H1 (cell line): ENCODE results near the gene TMEM181. TPM values are rescaled to one million over a fixed set of nuclear protein-coding genes. Genes with fewer than 3 reads are reported as not detected.
A peak's percentile ranks its signal among the peaks of the same experiment; 100 is the strongest.

ENCODE experiments used
- CTCF ChIA-PET: fragments of 300-600 bp; sonication (Branson Sonifier 250); formaldehyde crosslinking; loops from one replicate; lab custom pipeline; 2021; ENCODE audit not compliant: partially characterized antibody; lab: Charles Lee
- POLR2A ChIA-PET: fragments of 300-600 bp; sonication (Branson Sonifier 250); formaldehyde crosslinking; loops from one replicate; lab custom pipeline; 2021; ENCODE audit warnings: inconsistent platforms; ENCODE audit not compliant: partially characterized antibody; lab: Charles Lee
- DNase-seq, 2 experiments: peaks; one replicate each; pipeline versions ENCODE4 v3.0.0 to v3.0.0-alpha.2; 2010 to 2022; ENCODE audit warnings: low spot score in 2 of 2, low read depth in 1 of 2, mixed read lengths in 1 of 2
- FAIRE-seq: peaks from 2 replicates; lab custom pipeline; 2011; peaks lifted over from hg19 to GRCh38; lab: Jason Lieb, UNC
- H2AFZ ChIP-seq: 2 replicates; pipeline ENCODE4 v1.8.1; 2012; ENCODE audit warnings: low read length, inconsistent platforms
- H2AK5ac ChIP-seq: 2 replicates; pipeline ENCODE4 v1.6.1; 2013; ENCODE audit warnings: low read depth, low read length
- H2BK120ac ChIP-seq: replicated peaks from 2 replicates; pipeline ENCODE3; 2013; ENCODE audit warnings: low read depth, low read length, inconsistent platforms
- H2BK12ac ChIP-seq: 2 replicates; pipeline ENCODE4 v1.6.1; 2013; ENCODE audit warnings: low read depth, low read length
- H2BK15ac ChIP-seq: 2 replicates; pipeline ENCODE4 v1.6.1; 2013; ENCODE audit warnings: low read length
- H2BK20ac ChIP-seq: 2 replicates; pipeline ENCODE4 v1.6.1; 2013; ENCODE audit warnings: low read length
- H2BK5ac ChIP-seq: 2 replicates; pipeline ENCODE4 v1.6.1; 2013; ENCODE audit warnings: low read depth, low read length
- H3K14ac ChIP-seq: 2 replicates; pipeline ENCODE4 v1.6.1; 2013; ENCODE audit warnings: inconsistent platforms; ENCODE audit not compliant: insufficient read length
- H3K18ac ChIP-seq: 2 replicates; pipeline ENCODE4 v1.6.1; 2013; ENCODE audit warnings: low read length; ENCODE audit errors: extremely low read depth
- H3K23ac ChIP-seq: 2 replicates; pipeline ENCODE4 v1.6.1; 2013; ENCODE audit warnings: inconsistent platforms; ENCODE audit not compliant: insufficient read length
- H3K23me2 ChIP-seq: 2 replicates; pipeline ENCODE4 v1.6.1; 2013; ENCODE audit warnings: low read depth, low read length
- H3K27ac ChIP-seq: 2 replicates; pipeline ENCODE4 v1.6.1; 2011; ENCODE audit warnings: low read depth, low read length, inconsistent platforms
- H3K27me3 ChIP-seq, 4 experiments: replicated peaks in 1 of 4; 1 replicate in 1 of 4; 2 replicates in 3 of 4; pipeline versions ENCODE4 v1.6.1 to v1.8.1; 2011 to 2013; ENCODE audit warnings: low read length in 3 of 4, mild to moderate bottlenecking in 3 of 4, inconsistent platforms in 2 of 4, mixed read lengths in 2 of 4, moderate library complexity in 1 of 4; ENCODE audit not compliant: control insufficient read depth in 3 of 4, insufficient read depth in 3 of 4; ENCODE audit errors: extremely low read depth in 1 of 4
- H3K36me3 ChIP-seq, 4 experiments: 2 replicates each; pipeline versions ENCODE4 v1.6.1 to v1.8.1; 2011 to 2013; ENCODE audit warnings: mild to moderate bottlenecking in 4 of 4, low read length in 3 of 4, moderate library complexity in 2 of 4, control low read depth in 1 of 4, inconsistent platforms in 1 of 4; ENCODE audit not compliant: insufficient read depth in 4 of 4, control insufficient read depth in 2 of 4
- H3K4ac ChIP-seq: replicated peaks from 2 replicates; pipeline ENCODE3; 2013; ENCODE audit warnings: low read length, low read depth, mixed read lengths, inconsistent platforms; ENCODE audit not compliant: insufficient read length
- H3K4me1 ChIP-seq, 4 experiments: replicated peaks in 1 of 4; 1 replicate in 1 of 4; 2 replicates in 3 of 4; pipeline versions ENCODE4 v1.6.1 to v1.8.1; 2011 to 2013; ENCODE audit warnings: low read length in 3 of 4, inconsistent platforms in 2 of 4, mixed read lengths in 1 of 4; ENCODE audit not compliant: insufficient read depth in 4 of 4, control insufficient read depth in 3 of 4
- H3K4me2 ChIP-seq, 2 experiments: 2 replicates each; pipeline versions ENCODE4 v1.6.1 to v1.8.1; 2011 to 2013; ENCODE audit warnings: low read depth in 2 of 2, low read length in 2 of 2, control low read depth in 1 of 2, inconsistent platforms in 1 of 2, mild to moderate bottlenecking in 1 of 2; ENCODE audit not compliant: insufficient read depth in 1 of 2
- H3K4me3 ChIP-seq, 4 experiments: fragments of 200-600, 300-600 bp in 1 of 4; sonication (generic), shearing (Covaris generic), sonication (Bioruptor Twin) in 1 of 4; 2 replicates each; pipeline versions ENCODE4 v1.5.1 to v1.8.1; 2011 to 2016; ENCODE audit warnings: low read length in 4 of 4, low read depth in 3 of 4, control low read depth in 2 of 4, inconsistent platforms in 2 of 4, mild to moderate bottlenecking in 2 of 4, mixed read lengths in 1 of 4, moderate library complexity in 1 of 4; ENCODE audit not compliant: insufficient read depth in 2 of 4; ENCODE audit errors: extremely low read depth in 1 of 4
- H3K56ac ChIP-seq: replicated peaks from 2 replicates; pipeline ENCODE3; 2013; ENCODE audit warnings: low read depth, mild to moderate bottlenecking, mixed read lengths, low read length, inconsistent platforms; ENCODE audit not compliant: insufficient read length
- H3K79me1 ChIP-seq: 2 replicates; pipeline ENCODE4 v1.6.1; 2013; ENCODE audit warnings: low read depth, low read length, control low read depth
- H3K79me2 ChIP-seq, 2 experiments: 2 replicates each; pipeline versions ENCODE4 v1.6.1 to v1.8.1; 2012 to 2013; ENCODE audit warnings: low read length in 2 of 2, mild to moderate bottlenecking in 2 of 2, inconsistent platforms in 1 of 2; ENCODE audit not compliant: insufficient read depth in 2 of 2, control insufficient read depth in 1 of 2
- H3K9ac ChIP-seq, 4 experiments: replicated peaks in 1 of 4; 1 replicate in 1 of 4; 2 replicates in 3 of 4; pipeline versions ENCODE4 v1.6.1 to v1.8.1; 2011 to 2013; ENCODE audit warnings: low read depth in 3 of 4, low read length in 3 of 4, control low read depth in 2 of 4, mild to moderate bottlenecking in 2 of 4, moderate library complexity in 2 of 4, inconsistent platforms in 1 of 4; ENCODE audit errors: extremely low read depth in 1 of 4
- H3K9me3 ChIP-seq, 2 experiments: 2 replicates each; pipeline versions ENCODE4 v1.6.1 to v1.8.1; 2012 to 2013; ENCODE audit warnings: mild to moderate bottlenecking in 2 of 2, moderate library complexity in 2 of 2, control low read depth in 1 of 2, inconsistent platforms in 1 of 2, low read depth in 1 of 2, low read length in 1 of 2, mixed read lengths in 1 of 2; ENCODE audit not compliant: insufficient read depth in 2 of 2
- H4K20me1 ChIP-seq, 2 experiments: replicated peaks in 1 of 2; 2 replicates each; pipeline versions ENCODE3 to v1.8.1; 2011 to 2013; ENCODE audit warnings: inconsistent platforms in 2 of 2, low read length in 2 of 2, mild to moderate bottlenecking in 1 of 2; ENCODE audit not compliant: insufficient read depth in 2 of 2, control insufficient read depth in 1 of 2
- H4K5ac ChIP-seq: 2 replicates; pipeline ENCODE4 v1.6.1; 2013; ENCODE audit warnings: low read length, low read depth, mixed read lengths, inconsistent platforms; ENCODE audit not compliant: insufficient read length
- H4K8ac ChIP-seq: 2 replicates; pipeline ENCODE4 v1.8.0; 2013; ENCODE audit warnings: mild to moderate bottlenecking, moderate library complexity, low read length, inconsistent platforms; ENCODE audit not compliant: insufficient read depth; ENCODE audit errors: extremely low read depth
- H4K91ac ChIP-seq: replicated peaks from 2 replicates; pipeline ENCODE3; 2013; ENCODE audit warnings: low read length, mixed read lengths, inconsistent platforms; ENCODE audit not compliant: insufficient read length
- CBX5 ChIP-seq: fragments of 300-800, 300-1000 bp; sonication (generic); IDR thresholded peaks from 2 replicates; pipeline ENCODE4 v1.7.1; 2016; ENCODE audit warnings: antibody characterized with exemption, low read length, low read depth
- CHD2 ChIP-seq: IDR thresholded peaks from 2 replicates; pipeline ENCODE4 v1.6.1; 2012; ENCODE audit warnings: low read length, improper control_type of control experiment
- CREB1 ChIP-seq: IDR thresholded peaks from 2 replicates; pipeline ENCODE4 v1.6.1; 2012; ENCODE audit warnings: inconsistent platforms
- EP300 ChIP-seq, 2 experiments: IDR thresholded peaks; 1 replicate in 1 of 2; 2 replicates in 1 of 2; pipeline ENCODE4 v1.6.1; 2011 to 2012; ENCODE audit warnings: low read depth in 2 of 2, low read length in 2 of 2, mild to moderate bottlenecking in 2 of 2, borderline replicate concordance in 1 of 2, inconsistent platforms in 1 of 2, moderate library complexity in 1 of 2
- FOSL1 ChIP-seq: IDR thresholded peaks from 2 replicates; pipeline ENCODE4 v1.6.1; 2011; ENCODE audit warnings: mild to moderate bottlenecking, low read depth, low read length, moderate library complexity; ENCODE audit not compliant: insufficient read depth
- GABPA ChIP-seq: IDR thresholded peaks from 2 replicates; pipeline ENCODE4 v1.6.1; 2011; ENCODE audit warnings: mild to moderate bottlenecking, low read length, moderate library complexity, borderline replicate concordance; ENCODE audit not compliant: insufficient read depth
- KDM1A ChIP-seq: fragments of 200-600, 300-600 bp; sonication (generic); IDR thresholded peaks from 2 replicates; pipeline ENCODE4 v1.7.1; 2016; ENCODE audit warnings: mild to moderate bottlenecking, low read length, borderline replicate concordance
- MAFK ChIP-seq: IDR thresholded peaks from 2 replicates; pipeline ENCODE4 v1.6.1; 2012; ENCODE audit warnings: low read depth, mild to moderate bottlenecking, improper control_type of control experiment, low read length
- RAD21 ChIP-seq, 2 experiments: IDR thresholded peaks in 1 of 2; conservative IDR thresholded peaks in 1 of 2; 2 replicates each; pipeline ENCODE4 v1.6.1; 2011; ENCODE audit warnings: low read depth in 2 of 2, low read length in 2 of 2, improper control_type of control experiment in 1 of 2, inconsistent platforms in 1 of 2, mild to moderate bottlenecking in 1 of 2, moderate library complexity in 1 of 2
- RNF2 ChIP-seq: fragments of 200-900, 300-1000 bp; sonication (generic); IDR thresholded peaks from 2 replicates; pipeline ENCODE4 v1.7.1; 2016; ENCODE audit warnings: borderline replicate concordance, low read depth, mild to moderate bottlenecking, antibody characterized with exemption, low read length; ENCODE audit not compliant: poor library complexity, severe bottlenecking; ENCODE audit errors: missing control alignments
- SP2 ChIP-seq: IDR thresholded peaks from 2 replicates; pipeline ENCODE4 v1.6.1; 2012; ENCODE audit warnings: mild to moderate bottlenecking, low read length, inconsistent platforms
- SRF ChIP-seq: IDR thresholded peaks from 2 replicates; pipeline ENCODE4 v1.6.1; 2011; ENCODE audit warnings: mild to moderate bottlenecking, low read depth, low read length, moderate library complexity
- TCF12 ChIP-seq: IDR thresholded peaks from 2 replicates; pipeline ENCODE4 v1.6.1; 2011; ENCODE audit warnings: low read depth, mild to moderate bottlenecking, low read length
- WGBS, 2 experiments: shearing (Covaris generic) in 1 of 2; methylation state at CpG; one replicate each; pipeline versions ENCODE4 v1.1.6 to v1.1.7; 2013 to 2015; ENCODE audit warnings: low lambda C conversion rate in 2 of 2, mixed read lengths in 2 of 2, inconsistent platforms in 1 of 2, low coverage in 1 of 2, missing lambda C conversion rate in 1 of 2; ENCODE audit not compliant: insufficient replicate concordance in 2 of 2, insufficient coverage in 1 of 2, insufficient read length in 1 of 2; ENCODE audit errors: extremely low coverage in 1 of 2, missing lambda C conversion rate in 1 of 2; 5-methylcytosine and 5-hydroxymethylcytosine counted together
- polyA plus RNA-seq, 7 experiments: library from polyadenylated mRNA; depleted of rRNA in 3 of 7; stranded (reverse) in 5 of 7; unstranded in 2 of 7; fragments of >200 nt in 5 of 7; fragments of 200-250 nt in 2 of 7; gene quantifications; 1 replicate in 5 of 7; 2 replicates in 1 of 7; 4 replicates in 1 of 7; pipeline versions ENCODE4 v1.2.1 to v1.2.3, GENCODE V29; 2011 to 2013; ENCODE audit warnings: missing spikeins in 2 of 7, mixed read lengths in 2 of 7
- total RNA-seq: library from RNA; stranded (reverse); fragmentation: NEBNext Ultra II Directional; extraction: Animal tissue kit (Norgen Biotek cat#: 25700); gene quantifications from 2 replicates; pipeline ENCODE4 v1.2.1, GENCODE V29; 2021

The TMEM181 gene
- total and polyA plus RNA-seq, 2 of the 8 experiments (the other 6 are each of a cell fraction or from before 2014, with no cell fraction given): 8.6 to 19.0 TPM

- Histone ChIP-seq H4K20me1 (no peaks in the 10 kb centered on the region), H3K9me3 (no peaks in the 10 kb centered on the region; a peak in 1 of 4 replicates), H3K4me3 (no peak overlapping the region), H3K23me2 (no peaks in the 10 kb centered on the region), H2BK20ac (no peak overlapping the region), H3K79me2 (no peaks in the 10 kb centered on the region), H2BK15ac (no peak overlapping the region), H2AFZ (0 out of 2 replicates have a peak overlapping the region, but pooled peaks have one; percentile 33), H3K9ac (no peak overlapping the region), H3K4ac (no peak overlapping the region), H2AK5ac (no peak overlapping the region), H3K27me3 (no peaks in the 10 kb centered on the region; a peak in 1 of 7 replicates), H2BK120ac (no peak overlapping the region), H4K91ac (no peak overlapping the region), H3K56ac (no peak overlapping the region), H2BK5ac (no peak overlapping the region), H4K8ac (no peak overlapping the region; the same call in 1 of the 2 replicates), H3K4me1 (no peaks in the 10 kb centered on the region), H3K27ac (no peak overlapping the region), H4K5ac (no peak overlapping the region), H2BK12ac (no peak overlapping the region), H3K18ac (no peak overlapping the region), H3K79me1 (no peaks in the 10 kb centered on the region), H3K14ac (no peak overlapping the region), H3K36me3 (no peaks in the 10 kb centered on the region), H3K23ac (no peak overlapping the region), H3K4me2 (no peak overlapping the region)
- CTCF ChIA-PET: interaction anchor here (0.8 to 1.4 kb wide), 5 partner anchors 11 to 316 kb away, joined by 3 to 5 read pairs (median 3); no protein-coding TSS in a partner anchor
- POLR2A ChIA-PET: no interaction called here
- no peak for FAIRE-seq
- 87% methylated on average over 8 of the region's 8 CpGs; no CpG with 5 or more reads in 1 of the 2 experiments for WGBS, 2 experiments
- no peak for DNase-seq
- TF ChIP-seq SRF (no peak), CHD2 (no peak), EP300 (IDR thresholded peaks at IDR 0.05; ENCODE audit: borderline replicate concordance in 1 of 2, low read depth in 2 of 2, low read length in 2 of 2) (no peak), MAFK (no peak), CBX5 (no peak), KDM1A (no peak), SP2 (no peak), FOSL1 (no peak), TCF12 (no peak), RAD21 (IDR thresholded peaks at IDR 0.05 in 1 of 2, conservative IDR thresholded peaks at IDR 0.05 in 1 of 2; ENCODE audit: low read depth in 2 of 2, low read length in 2 of 2) (no peak), CREB1 (no peak), GABPA (no peak), RNF2 (no peak)
Measured at GRCh38 chr6:158529629-158530028, 30.3 kb upstream of the TMEM181 start.
